A549 (cell line): ENCODE measurements around the gene PRSS56.

ENCODE experiments used
- BHLHE40 ChIP-seq: IDR thresholded peaks from 2 replicates; pipeline ENCODE4 v1.6.1; 2012; ENCODE audit warnings: low read depth, low read length, inconsistent platforms
- CEBPB ChIP-seq, 2 experiments: fragments of >200 bp in 1 of 2; sonication (Bioruptor Twin) in 1 of 2; formaldehyde crosslinking in 1 of 2; IDR thresholded peaks; 2 replicates each; pipeline ENCODE4 v1.6.1; 2012 to 2016
- CTCF ChIP-seq: fragments of >200 bp; sonication (Bioruptor Twin); formaldehyde crosslinking; IDR thresholded peaks from 3 replicates; pipeline ENCODE4 v1.5.1; 2016
- HOXB13 ChIP-seq: fragments of 250-450 bp; sonication (Bioruptor Pico); IDR thresholded peaks from 2 replicates; pipeline ENCODE4 v1.5.0; 2020; ENCODE audit warnings: low read depth, mild to moderate bottlenecking, moderate library complexity
- JUN ChIP-seq, 2 experiments: fragments of >200 bp; sonication (Bioruptor Twin); formaldehyde crosslinking; IDR thresholded peaks; 2 replicates in 1 of 2; 3 replicates in 1 of 2; pipeline ENCODE4 v1.6.1; 2016 to 2017
- KDM1A ChIP-seq: fragments of 200-600 bp; sonication (generic); IDR thresholded peaks from 2 replicates; pipeline ENCODE4 v1.6.1; 2016; ENCODE audit warnings: low read depth, mild to moderate bottlenecking
- POLR2A ChIP-seq: IDR thresholded peaks from 2 replicates; pipeline ENCODE4 v1.6.1; 2012; ENCODE audit warnings: mild to moderate bottlenecking, low read length
- RAD21 ChIP-seq, 2 experiments: fragments of >200 bp in 1 of 2; sonication (Bioruptor Twin) in 1 of 2; formaldehyde crosslinking in 1 of 2; IDR thresholded peaks in 1 of 2; conservative IDR thresholded peaks in 1 of 2; 2 replicates in 1 of 2; 3 replicates in 1 of 2; pipeline ENCODE4 v1.6.1; 2012 to 2018; ENCODE audit warnings: inconsistent platforms in 1 of 2
- RCOR1 ChIP-seq: fragments of 150-350 bp; IDR thresholded peaks from 2 replicates; pipeline ENCODE4 v1.6.1; 2014; ENCODE audit warnings: antibody characterized with exemption, low read length, low read depth
- SREBF2 ChIP-seq: fragments of 450-650 bp; IDR thresholded peaks from 2 replicates; pipeline ENCODE4 v1.6.1; 2014; ENCODE audit warnings: mild to moderate bottlenecking, moderate library complexity
- TF ChIP-seq, protein P1 (sequence below): fragments of 250-450 bp; sonication (Bioruptor Pico); IDR thresholded peaks from 2 replicates; pipeline ENCODE4 v1.5.0; 2021; ENCODE audit warnings: mild to moderate bottlenecking, moderate library complexity, borderline replicate concordance

DNA sequence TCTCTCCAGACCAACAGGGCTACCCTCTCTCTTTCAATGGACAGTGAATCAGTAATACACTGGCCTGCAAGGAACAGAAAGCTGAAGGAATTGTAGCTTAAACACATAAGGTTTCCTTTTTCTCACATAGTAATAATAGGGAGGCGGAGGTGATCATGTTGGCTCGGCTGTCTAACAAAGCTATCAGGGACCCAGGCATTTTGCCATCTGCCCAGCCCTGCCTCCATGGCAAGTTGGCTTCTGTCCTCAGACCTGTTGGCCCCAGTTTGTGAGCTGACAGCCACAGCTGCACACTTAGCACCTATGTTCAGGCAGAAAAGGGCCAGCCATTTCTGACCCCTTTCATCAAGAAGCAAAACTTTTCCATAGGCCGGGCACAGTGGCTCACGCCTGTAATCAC is 17.3 kb downstream of the PRSS56 start:
- TF ChIP-seq HOXB13 (CRISPR knock-in tag) (no peak), SREBF2 (no peak), CTCF (no peak), POLR2A (no peak), RCOR1 (no peak), JUN (IDR thresholded peaks at IDR 0.05) (no peak), BHLHE40 (no peak), RAD21 (conservative IDR thresholded peaks at IDR 0.05 in 1 of 2, IDR thresholded peaks at IDR 0.05 in 1 of 2) (no peak), CEBPB (IDR thresholded peaks at IDR 0.05) (no peak), KDM1A (no peak)
- TF ChIP-seq, protein P1, sequence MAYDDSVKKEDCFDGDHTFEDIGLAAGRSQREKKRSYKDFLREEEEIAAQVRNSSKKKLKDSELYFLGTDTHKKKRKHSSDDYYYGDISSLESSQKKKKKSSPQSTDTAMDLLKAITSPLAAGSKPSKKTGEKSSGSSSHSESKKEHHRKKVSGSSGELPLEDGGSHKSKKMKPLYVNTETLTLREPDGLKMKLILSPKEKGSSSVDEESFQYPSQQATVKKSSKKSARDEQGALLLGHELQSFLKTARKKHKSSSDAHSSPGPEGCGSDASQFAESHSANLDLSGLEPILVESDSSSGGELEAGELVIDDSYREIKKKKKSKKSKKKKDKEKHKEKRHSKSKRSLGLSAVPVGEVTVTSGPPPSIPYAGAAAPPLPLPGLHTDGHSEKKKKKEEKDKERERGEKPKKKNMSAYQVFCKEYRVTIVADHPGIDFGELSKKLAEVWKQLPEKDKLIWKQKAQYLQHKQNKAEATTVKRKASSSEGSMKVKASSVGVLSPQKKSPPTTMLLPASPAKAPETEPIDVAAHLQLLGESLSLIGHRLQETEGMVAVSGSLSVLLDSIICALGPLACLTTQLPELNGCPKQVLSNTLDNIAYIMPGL (CRISPR knock-in tag): no peak
